Germinal center (tissue), 1 donor: ENCODE results near the gene HLA-DMA.
"Not testable (repeated sequence)": the region's sequence is repeated elsewhere in the genome, so short reads cannot be mapped to it uniquely, and the experiment has no call there.

Experiments
- DNase-seq: peaks from one replicate; pipeline ENCODE4 v3.0.0; 2012; ENCODE audit warnings: mixed read lengths, low spot score

HLA-DMA gene

GRCh38 chr6:32954986-32955802 is 2.3 kb upstream of the HLA-DMA start:
- no peak for DNase-seq

- no peak for DNase-seq
Measured at GRCh38 chr6:32954267-32954666, 1.4 kb upstream of the HLA-DMA start.

GRCh38 chr6:32953775-32954174 is 878 bp upstream of the HLA-DMA start:
- no peak for DNase-seq

GRCh38 chr6:32950449-32950848 is 2.4 kb downstream of the HLA-DMA start:
- no peak for DNase-seq

- no peak for DNase-seq
Measured at GRCh38 chr6:32950010-32950409, 2.9 kb downstream of the HLA-DMA start.

- no peak for DNase-seq
Measured at GRCh38 chr6:32949113-32949512, 3.8 kb downstream of the HLA-DMA start.

- DNase-seq, result no peak
Measured at GRCh38 chr6:32947552-32948465, 5.1 kb downstream of the HLA-DMA start.

GRCh38 chr6:32946893-32947292 is 6.0 kb downstream of the HLA-DMA start:
- no peak for DNase-seq

- no peak for DNase-seq
Measured at GRCh38 chr6:32945953-32946352, 6.9 kb downstream of the HLA-DMA start.

GRCh38 chr6:32945108-32945760 is 7.7 kb downstream of the HLA-DMA start:
- peak; percentile 64 for DNase-seq

GRCh38 chr6:32943864-32944649 is 8.8 kb downstream of the HLA-DMA start:
- DNase-seq, result peak; percentile 77

GRCh38 chr6:32942555-32943123 is 10.3 kb downstream of the HLA-DMA start:
- DNase-seq, result not testable (repeated sequence)

GRCh38 chr6:32941214-32941768 is 11.6 kb downstream of the HLA-DMA start:
- peak; percentile 64 for DNase-seq

GRCh38 chr6:32940656-32941213 is 12.2 kb downstream of the HLA-DMA start, which contains the start of gene HLA-DMB:
Gene HLA-DMB (minus strand): TSS chr6:32941028. CDS start chr6:32940807, 221 bp downstream.
- peak; percentile 88 for DNase-seq

- no peak for DNase-seq
Measured at GRCh38 chr6:32938494-32938893, 14.4 kb downstream of the HLA-DMA start.

- no peak for DNase-seq
Measured at GRCh38 chr6:32937230-32937633, 15.7 kb downstream of the HLA-DMA start.

- DNase-seq, result no peak
Measured at GRCh38 chr6:32936239-32937152, 16.4 kb downstream of the HLA-DMA start.

- no peak for DNase-seq
Measured at GRCh38 chr6:32935551-32936238, 17.2 kb downstream of the HLA-DMA start.

- peak; percentile 69 for DNase-seq
Measured at GRCh38 chr6:32933661-32934085, 19.2 kb downstream of the HLA-DMA start.
